Mammary epithelial cell (primary cell): ENCODE results near the gene RYR2.

ENCODE experiments used
- EZH2 ChIP-seq: IDR thresholded peaks from 2 replicates; pipeline ENCODE4 v1.6.1; 2012; ENCODE audit warnings: low read length, inconsistent platforms, borderline replicate concordance
- TF ChIP-seq, protein P1 (sequence below), 2 donors: IDR thresholded peaks in 1 of 2; conservative IDR thresholded peaks in 1 of 2; 2 replicates each; pipeline ENCODE4 v1.5.1; 2011 to 2012; ENCODE audit warnings: inconsistent platforms in 2 of 2, low read length in 2 of 2, mild to moderate bottlenecking in 2 of 2, control low read depth in 1 of 2, low read depth in 1 of 2; ENCODE audit not compliant: insufficient read depth in 1 of 2; ENCODE audit errors: extremely low read depth in 1 of 2

- TF ChIP-seq, protein P1, sequence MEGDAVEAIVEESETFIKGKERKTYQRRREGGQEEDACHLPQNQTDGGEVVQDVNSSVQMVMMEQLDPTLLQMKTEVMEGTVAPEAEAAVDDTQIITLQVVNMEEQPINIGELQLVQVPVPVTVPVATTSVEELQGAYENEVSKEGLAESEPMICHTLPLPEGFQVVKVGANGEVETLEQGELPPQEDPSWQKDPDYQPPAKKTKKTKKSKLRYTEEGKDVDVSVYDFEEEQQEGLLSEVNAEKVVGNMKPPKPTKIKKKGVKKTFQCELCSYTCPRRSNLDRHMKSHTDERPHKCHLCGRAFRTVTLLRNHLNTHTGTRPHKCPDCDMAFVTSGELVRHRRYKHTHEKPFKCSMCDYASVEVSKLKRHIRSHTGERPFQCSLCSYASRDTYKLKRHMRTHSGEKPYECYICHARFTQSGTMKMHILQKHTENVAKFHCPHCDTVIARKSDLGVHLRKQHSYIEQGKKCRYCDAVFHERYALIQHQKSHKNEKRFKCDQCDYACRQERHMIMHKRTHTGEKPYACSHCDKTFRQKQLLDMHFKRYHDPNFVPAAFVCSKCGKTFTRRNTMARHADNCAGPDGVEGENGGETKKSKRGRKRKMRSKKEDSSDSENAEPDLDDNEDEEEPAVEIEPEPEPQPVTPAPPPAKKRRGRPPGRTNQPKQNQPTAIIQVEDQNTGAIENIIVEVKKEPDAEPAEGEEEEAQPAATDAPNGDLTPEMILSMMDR (conservative IDR thresholded peaks at IDR 0.05 in 1 of 2, IDR thresholded peaks at IDR 0.05 in 1 of 2; ENCODE audit: extremely low read depth in 1 of 2, insufficient read depth in 1 of 2, low read depth in 1 of 2, low read length in 2 of 2) = no peak
- no peak for TF ChIP-seq EZH2
Observed at GRCh38 chr1:237608433-237608832, 566.4 kb downstream of the RYR2 start.
